K562 (cell line): ENCODE results near the gene RCSD1. TPM values are rescaled to one million over a fixed set of nuclear protein-coding genes. Genes with fewer than 3 reads are reported as not detected.

Source experiments
- CBFA2T2 ChIP-seq: fragments of 450-650 bp; conservative IDR thresholded peaks from 2 replicates; pipeline ENCODE4 v1.6.1; 2017; ENCODE audit warnings: mild to moderate bottlenecking
- CCNT2 ChIP-seq: IDR thresholded peaks from 2 replicates; pipeline ENCODE4 v1.6.1; 2011; ENCODE audit warnings: borderline replicate concordance, low read depth, mild to moderate bottlenecking, moderate library complexity, mixed read lengths, low read length; ENCODE audit not compliant: insufficient read length; ENCODE audit errors: extremely low read depth
- MEF2A ChIP-seq: IDR thresholded peaks from 2 replicates; pipeline ENCODE4 v1.6.1; 2011; ENCODE audit warnings: low read depth, mild to moderate bottlenecking, low read length, moderate library complexity; ENCODE audit not compliant: control insufficient read depth
- MLLT1 ChIP-seq, 2 experiments: fragments of 450-650 bp; IDR thresholded peaks; 2 replicates each; pipeline ENCODE4 v1.6.1; 2016
- NFATC3 ChIP-seq: fragments of 450-650 bp; IDR thresholded peaks from 2 replicates; pipeline ENCODE4 v1.6.1; 2017; ENCODE audit warnings: mild to moderate bottlenecking
- NFIC ChIP-seq: fragments of 450-650 bp; IDR thresholded peaks from 2 replicates; pipeline ENCODE4 v1.6.1; 2017; ENCODE audit warnings: mild to moderate bottlenecking, inconsistent platforms
- RNF2 ChIP-seq: sonication (generic); IDR thresholded peaks from 2 replicates; pipeline ENCODE4 v1.6.1; 2016
- SMAD2 ChIP-seq: fragments of 150-350 bp; IDR thresholded peaks from 2 replicates; pipeline ENCODE4 v1.6.1; 2014; ENCODE audit warnings: low read depth, mild to moderate bottlenecking, low read length
- TAL1 ChIP-seq: fragments of 450-650 bp; IDR thresholded peaks from 2 replicates; pipeline ENCODE4 v1.6.1; 2016; ENCODE audit warnings: mild to moderate bottlenecking
- TCF3 ChIP-seq: sonication (generic); formaldehyde crosslinking; IDR thresholded peaks from 2 replicates; pipeline ENCODE4 v1.4.0; 2020; ENCODE audit warnings: mild to moderate bottlenecking, missing genetic modification reagents
- UBTF ChIP-seq, 2 experiments: IDR thresholded peaks; 2 replicates each; pipeline ENCODE4 v1.6.1; 2012; ENCODE audit warnings: improper control_type of control experiment in 2 of 2, low read depth in 2 of 2, low read length in 2 of 2, borderline replicate concordance in 1 of 2
- ZBTB17 ChIP-seq: fragments of 450-650 bp; formaldehyde crosslinking; IDR thresholded peaks from 2 replicates; pipeline ENCODE4 v1.4.0; 2020; ENCODE audit warnings: mild to moderate bottlenecking
- polyA plus RNA-seq, 8 experiments: library from polyadenylated mRNA; depleted of rRNA in 4 of 8; stranded (reverse) in 5 of 8; unstranded in 3 of 8; fragments of >200 nt; fragmentation: Nextera tagmentation in 2 of 8; fragmentation: Illumina TruSeq in 1 of 8; extraction: Ambion mirVana in 2 of 8; extraction: Trizol in 1 of 8; gene quantifications; 2 replicates each; pipeline versions ENCODE4 v1.2.1 to v1.2.3, GENCODE V29; 2011 to 2014; ENCODE audit warnings: inconsistent platforms in 1 of 8, missing spikeins in 1 of 8
- total RNA-seq, 7 experiments: library from RNA; depleted of rRNA in 6 of 7; stranded (reverse); fragments of >200 nt in 6 of 7; fragmentation: Illumina TruSeq in 2 of 7; extraction: Trizol in 2 of 7; gene quantifications; 2 replicates each; pipeline versions ENCODE4 v1.2.1 to v1.2.3, GENCODE V29; 2011 to 2021; ENCODE audit warnings: low replicate concordance in 1 of 7
- TF ChIP-seq, protein P1 (sequence below): fragments of 250-450 bp; sonication (Bioruptor Pico); IDR thresholded peaks from 2 replicates; pipeline ENCODE4 v1.4.0; 2020; ENCODE audit warnings: mild to moderate bottlenecking, moderate library complexity
- TF ChIP-seq, protein P2 (sequence below): IDR thresholded peaks from 3 replicates; pipeline ENCODE4 v1.6.1; 2011; ENCODE audit warnings: borderline replicate concordance, mild to moderate bottlenecking, moderate library complexity; ENCODE audit not compliant: insufficient read length; ENCODE audit errors: extremely low read depth

Gene RCSD1
- total and polyA plus RNA-seq, 9 of the 15 experiments (the other 6 are each of a cell fraction or from before 2014, with no cell fraction given) = 7.8 to 69.8 (median 45.3) TPM

DNA sequence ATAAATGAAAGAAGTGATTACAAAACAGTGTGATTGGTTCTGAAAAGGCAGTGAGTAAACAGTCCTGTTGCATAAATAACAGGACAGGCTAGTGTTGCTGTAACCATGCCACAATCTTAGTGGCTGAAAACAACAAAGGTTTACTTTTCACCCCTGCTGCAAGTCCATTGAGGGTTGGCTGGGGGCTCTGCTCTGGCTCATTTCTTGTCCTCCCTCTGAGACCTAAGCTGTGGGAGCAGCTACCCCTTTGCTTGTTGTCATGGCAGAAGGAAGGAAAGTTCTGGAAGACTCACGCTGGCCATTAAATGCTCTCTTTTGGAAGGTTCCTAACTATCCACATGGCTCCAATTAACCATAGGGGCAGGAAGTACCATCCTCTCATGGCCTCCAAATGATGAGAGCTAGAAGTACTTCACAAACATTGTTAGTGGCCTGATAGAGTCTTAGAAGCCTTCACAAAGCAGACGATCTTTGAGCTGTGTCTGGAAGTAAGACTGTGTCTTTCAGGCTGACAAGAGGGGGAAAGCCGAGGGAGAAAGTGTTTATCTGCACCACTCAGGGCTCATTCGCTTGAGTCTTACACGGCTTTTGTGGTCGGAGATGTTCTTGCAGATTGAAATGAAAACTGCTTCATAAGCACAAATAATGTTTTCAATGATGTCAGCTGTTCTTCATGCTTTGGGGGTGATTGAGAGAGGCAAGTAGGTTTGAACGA, 11.9 kb downstream of the RCSD1 start (continued):
- TF ChIP-seq, protein P1, sequence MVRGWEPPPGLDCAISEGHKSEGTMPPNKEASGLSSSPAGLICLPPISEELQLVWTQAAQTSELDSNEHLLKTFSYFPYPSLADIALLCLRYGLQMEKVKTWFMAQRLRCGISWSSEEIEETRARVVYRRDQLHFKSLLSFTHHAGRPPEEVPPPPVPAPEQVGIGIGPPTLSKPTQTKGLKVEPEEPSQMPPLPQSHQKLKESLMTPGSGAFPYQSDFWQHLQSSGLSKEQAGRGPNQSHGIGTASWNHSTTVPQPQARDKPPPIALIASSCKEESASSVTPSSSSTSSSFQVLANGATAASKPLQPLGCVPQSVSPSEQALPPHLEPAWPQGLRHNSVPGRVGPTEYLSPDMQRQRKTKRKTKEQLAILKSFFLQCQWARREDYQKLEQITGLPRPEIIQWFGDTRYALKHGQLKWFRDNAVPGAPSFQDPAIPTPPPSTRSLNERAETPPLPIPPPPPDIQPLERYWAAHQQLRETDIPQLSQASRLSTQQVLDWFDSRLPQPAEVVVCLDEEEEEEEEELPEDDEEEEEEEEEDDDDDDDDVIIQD (CRISPR knock-in tag) = no peak
- TF ChIP-seq UBTF (IDR thresholded peaks at IDR 0.05; ENCODE audit: borderline replicate concordance in 1 of 2, low read depth in 2 of 2, low read length in 2 of 2) (peak; percentile 32 to 71; a peak in 1 of 4 replicates), SMAD2 (no peak), CBFA2T2 (peak; percentile 60), TAL1 (peak; percentile 61), NFATC3 (0 out of 2 replicates have a peak, but pooled peaks have one; percentile 27), ZBTB17 (CRISPR knock-in tag) (peak; percentile 94), RNF2 (no peak), CCNT2 (no peak), MEF2A (no peak), TCF3 (CRISPR knock-in tag) (peak; percentile 83), NFIC (peak; percentile 26; the same call in 1 of the 2 replicates), MLLT1 (IDR thresholded peaks at IDR 0.05) (peak in 1 of 2 experiments; percentile 98; a peak in 2 of 4 replicates)
- TF ChIP-seq, protein P2, sequence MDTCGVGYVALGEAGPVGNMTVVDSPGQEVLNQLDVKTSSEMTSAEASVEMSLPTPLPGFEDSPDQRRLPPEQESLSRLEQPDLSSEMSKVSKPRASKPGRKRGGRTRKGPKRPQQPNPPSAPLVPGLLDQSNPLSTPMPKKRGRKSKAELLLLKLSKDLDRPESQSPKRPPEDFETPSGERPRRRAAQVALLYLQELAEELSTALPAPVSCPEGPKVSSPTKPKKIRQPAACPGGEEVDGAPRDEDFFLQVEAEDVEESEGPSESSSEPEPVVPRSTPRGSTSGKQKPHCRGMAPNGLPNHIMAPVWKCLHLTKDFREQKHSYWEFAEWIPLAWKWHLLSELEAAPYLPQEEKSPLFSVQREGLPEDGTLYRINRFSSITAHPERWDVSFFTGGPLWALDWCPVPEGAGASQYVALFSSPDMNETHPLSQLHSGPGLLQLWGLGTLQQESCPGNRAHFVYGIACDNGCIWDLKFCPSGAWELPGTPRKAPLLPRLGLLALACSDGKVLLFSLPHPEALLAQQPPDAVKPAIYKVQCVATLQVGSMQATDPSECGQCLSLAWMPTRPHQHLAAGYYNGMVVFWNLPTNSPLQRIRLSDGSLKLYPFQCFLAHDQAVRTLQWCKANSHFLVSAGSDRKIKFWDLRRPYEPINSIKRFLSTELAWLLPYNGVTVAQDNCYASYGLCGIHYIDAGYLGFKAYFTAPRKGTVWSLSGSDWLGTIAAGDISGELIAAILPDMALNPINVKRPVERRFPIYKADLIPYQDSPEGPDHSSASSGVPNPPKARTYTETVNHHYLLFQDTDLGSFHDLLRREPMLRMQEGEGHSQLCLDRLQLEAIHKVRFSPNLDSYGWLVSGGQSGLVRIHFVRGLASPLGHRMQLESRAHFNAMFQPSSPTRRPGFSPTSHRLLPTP = no peak
